ENCODE data around the gene PSMB3. TPM values are rescaled to one million over a fixed set of nuclear protein-coding genes. Genes with fewer than 3 reads are reported as not detected.
A peak's percentile ranks its signal among the peaks of the same experiment; 100 is the strongest.

PSMB3 gene
- total RNA-seq, 1 experiment from 2014 or later, result 233 TPM

GRCh38 chr17:38703742-38704605, 48.6 kb upstream of the PSMB3 start:
- H3K27me3 ChIP-seq (ENCODE audit: control insufficient read depth, insufficient read depth, low read length), result no peaks in the 10 kb centered on the region
- H3K27ac ChIP-seq (ENCODE audit: low read length), result peak overlapping the region; percentile 90
- H3K36me3 ChIP-seq (ENCODE audit: control insufficient read depth, insufficient read depth, low read length), result no peaks in the 10 kb centered on the region; the same call in 1 of the 2 replicates
- H3K4me1 ChIP-seq (ENCODE audit: control insufficient read depth, insufficient read depth, low read length), result peaks cover 10% of the 10 kb centered on the region
- intact Hi-C loops (cut with micrococcal nuclease; ENCODE audit: unreplicated experiment), result no loop called here
- H3K4me3 ChIP-seq (ENCODE audit: low read depth in 2 of 2, low read length in 2 of 2), result peak overlapping the region; percentile 67 to 82
- POLR2A ChIA-PET, result no interaction called here
- BruUV-seq (replicated peaks), result no TSS peak
- in situ Hi-C loops (cut with HindIII; ENCODE audit: low pct_unique_long_range_greater_than_20kb, low sequenced_read_pairs), result no loop called here
- DNase-seq (ENCODE audit: low read depth, low spot score), result no peak
- no peaks in the 10 kb centered on the region for H3K9me3 ChIP-seq (ENCODE audit: control insufficient read depth, insufficient read depth, low read depth, low read length)
- CTCF ChIA-PET, result no interaction called here
- ATAC-seq, result peak; percentile 37
- TF ChIP-seq SIN3A (IDR thresholded peaks at IDR 0.05; ENCODE audit: borderline replicate concordance, insufficient read depth, low read depth, low read length) (no peak), POLR2AphosphoS5 (IDR thresholded peaks at IDR 0.05; ENCODE audit: low read depth, low read length) (no peak), CTCF (IDR thresholded peaks at IDR 0.05) (no peak), TCF7L2 (IDR thresholded peaks at IDR 0.05; ENCODE audit: low read depth, low read length) (peak; percentile 98)
- TF ChIP-seq, protein P1, sequence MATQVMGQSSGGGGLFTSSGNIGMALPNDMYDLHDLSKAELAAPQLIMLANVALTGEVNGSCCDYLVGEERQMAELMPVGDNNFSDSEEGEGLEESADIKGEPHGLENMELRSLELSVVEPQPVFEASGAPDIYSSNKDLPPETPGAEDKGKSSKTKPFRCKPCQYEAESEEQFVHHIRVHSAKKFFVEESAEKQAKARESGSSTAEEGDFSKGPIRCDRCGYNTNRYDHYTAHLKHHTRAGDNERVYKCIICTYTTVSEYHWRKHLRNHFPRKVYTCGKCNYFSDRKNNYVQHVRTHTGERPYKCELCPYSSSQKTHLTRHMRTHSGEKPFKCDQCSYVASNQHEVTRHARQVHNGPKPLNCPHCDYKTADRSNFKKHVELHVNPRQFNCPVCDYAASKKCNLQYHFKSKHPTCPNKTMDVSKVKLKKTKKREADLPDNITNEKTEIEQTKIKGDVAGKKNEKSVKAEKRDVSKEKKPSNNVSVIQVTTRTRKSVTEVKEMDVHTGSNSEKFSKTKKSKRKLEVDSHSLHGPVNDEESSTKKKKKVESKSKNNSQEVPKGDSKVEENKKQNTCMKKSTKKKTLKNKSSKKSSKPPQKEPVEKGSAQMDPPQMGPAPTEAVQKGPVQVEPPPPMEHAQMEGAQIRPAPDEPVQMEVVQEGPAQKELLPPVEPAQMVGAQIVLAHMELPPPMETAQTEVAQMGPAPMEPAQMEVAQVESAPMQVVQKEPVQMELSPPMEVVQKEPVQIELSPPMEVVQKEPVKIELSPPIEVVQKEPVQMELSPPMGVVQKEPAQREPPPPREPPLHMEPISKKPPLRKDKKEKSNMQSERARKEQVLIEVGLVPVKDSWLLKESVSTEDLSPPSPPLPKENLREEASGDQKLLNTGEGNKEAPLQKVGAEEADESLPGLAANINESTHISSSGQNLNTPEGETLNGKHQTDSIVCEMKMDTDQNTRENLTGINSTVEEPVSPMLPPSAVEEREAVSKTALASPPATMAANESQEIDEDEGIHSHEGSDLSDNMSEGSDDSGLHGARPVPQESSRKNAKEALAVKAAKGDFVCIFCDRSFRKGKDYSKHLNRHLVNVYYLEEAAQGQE (IDR thresholded peaks at IDR 0.05; ENCODE audit: insufficient read depth in 1 of 2, low read depth in 2 of 2, low read length in 1 of 2), result no peak

DNA sequence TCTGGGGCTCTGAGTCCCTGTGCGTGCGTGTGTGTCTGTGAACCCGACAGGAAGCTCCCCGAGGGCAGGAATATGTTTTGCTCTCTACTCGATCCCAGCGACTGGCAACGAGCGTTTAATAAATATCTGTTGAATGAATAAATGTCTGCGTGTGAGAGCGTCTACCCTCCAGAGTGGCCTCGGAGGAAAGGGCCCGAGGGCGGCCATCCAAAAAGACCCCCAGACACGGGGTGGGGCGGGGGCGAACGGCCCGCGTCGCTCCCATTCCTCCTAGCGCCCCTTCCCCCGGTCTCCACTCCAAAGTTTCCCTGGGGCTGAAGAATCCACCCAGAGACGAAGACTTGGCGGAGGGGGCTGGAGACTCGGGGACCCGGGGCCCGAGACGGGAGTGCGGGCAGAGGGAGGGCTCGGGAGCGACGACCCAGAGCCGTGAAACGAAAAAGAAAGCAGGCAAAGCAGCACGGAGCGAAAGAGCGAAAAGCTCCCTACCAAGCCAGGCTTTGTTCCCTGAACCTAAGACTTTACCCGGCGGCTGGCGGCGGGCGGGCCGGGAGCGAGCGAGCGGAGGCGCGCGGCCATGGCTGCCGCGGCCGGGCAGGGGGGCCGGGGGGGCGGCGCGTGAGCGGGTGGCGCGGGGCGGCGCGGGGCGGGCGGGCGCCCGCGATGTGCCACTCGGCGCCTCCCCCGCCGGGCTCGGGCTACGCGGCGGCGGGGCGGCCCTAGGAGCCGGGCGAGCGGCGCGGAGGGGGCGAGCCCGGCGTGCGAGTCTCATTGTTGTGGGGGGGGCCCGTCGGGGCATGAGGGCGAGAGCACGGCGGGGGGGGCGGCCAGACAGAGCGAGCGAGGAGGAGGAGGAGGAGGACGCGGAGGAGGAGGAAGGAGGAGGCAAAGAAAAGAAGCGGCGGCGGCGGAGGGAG, 47.7 kb upstream of the PSMB3 start, which contains the start of gene MLLT6:
TSS of gene MLLT6 (plus strand) at position 668 of the 917 bp plus-strand sequence. CDS start 360 bp downstream, outside the sequence.
- Histone ChIP-seq H3K27ac (ENCODE audit: low read length) (peak within 1 kb of the TSS; percentile 90), H3K27me3 (ENCODE audit: control insufficient read depth, insufficient read depth, low read length) (no peaks in the 10 kb centered on the region), H3K4me1 (ENCODE audit: control insufficient read depth, insufficient read depth, low read length) (peaks cover 10% of the 10 kb centered on the region), H3K36me3 (ENCODE audit: control insufficient read depth, insufficient read depth, low read length) (no peaks in the 10 kb centered on the region; the same call in 1 of the 2 replicates), H3K4me3 (ENCODE audit: low read depth in 2 of 2, low read length in 2 of 2) (peak within 1 kb of the TSS; percentile 67 to 82), H3K9me3 (ENCODE audit: control insufficient read depth, insufficient read depth, low read depth, low read length) (no peaks in the 10 kb centered on the region)
- intact Hi-C loops (cut with micrococcal nuclease; ENCODE audit: unreplicated experiment), result no loop called here
- no TSS peak for BruUV-seq (replicated peaks)
- DNase-seq (ENCODE audit: low read depth, low spot score) (no peak), ATAC-seq (peak; percentile 45)
- ChIA-PET CTCF (no interaction called here), POLR2A (interaction anchor here (0.6 kb wide), 1 partner anchor 158 kb away, joined by 7 read pairs; no protein-coding TSS in a partner anchor)
- TF ChIP-seq, protein P1 (IDR thresholded peaks at IDR 0.05; ENCODE audit: insufficient read depth in 1 of 2, low read depth in 2 of 2, low read length in 1 of 2), result no peak
- TF ChIP-seq POLR2AphosphoS5 (IDR thresholded peaks at IDR 0.05; ENCODE audit: low read depth, low read length), result no peak
- TF ChIP-seq SIN3A (IDR thresholded peaks at IDR 0.05; ENCODE audit: borderline replicate concordance, insufficient read depth, low read depth, low read length), result 0 out of 2 replicates have a peak, but pooled peaks have one; percentile 20
- in situ Hi-C loops (cut with HindIII; ENCODE audit: low pct_unique_long_range_greater_than_20kb, low sequenced_read_pairs), result no loop called here
